Esophagus squamous epithelium (tissue), 5 donors: ENCODE measurements around the gene DCT. TPM values are rescaled to one million over a fixed set of nuclear protein-coding genes. Genes with fewer than 3 reads are reported as not detected.

Source experiments
- DNase-seq: peaks from one replicate; lab custom pipeline; 2025; lab: John Stamatoyannopoulos, UW
- H3K27ac ChIP-seq, 4 donors: fragments of 200-600 bp; sonication (generic); one replicate each; pipeline ENCODE4 v1.5.1; 2016 to 2019; ENCODE audit warnings: mild to moderate bottlenecking in 1 of 4
- H3K27me3 ChIP-seq, 4 donors: fragments of 200-600 bp; sonication (generic); 1 replicate in 3 of 4; 2 replicates in 1 of 4; pipeline versions ENCODE4 v1.5.1 to v1.6.0; 2017 to 2021; ENCODE audit warnings: antibody characterized with exemption in 1 of 4
- H3K36me3 ChIP-seq, 3 donors: fragments of 200-600 bp; sonication (generic); one replicate each; pipeline ENCODE4 v1.5.1; 2016 to 2019
- H3K4me1 ChIP-seq, 3 donors: fragments of 200-600 bp; sonication (generic); one replicate each; pipeline ENCODE4 v1.5.1; 2017 to 2019
- H3K4me3 ChIP-seq, 4 donors: fragments of 200-600 bp; sonication (generic); 1 replicate in 3 of 4; 2 replicates in 1 of 4; pipeline ENCODE4 v1.5.1; 2016 to 2019; ENCODE audit warnings: mild to moderate bottlenecking in 2 of 4, moderate library complexity in 1 of 4
- H3K9me3 ChIP-seq, 3 donors: fragments of 200-600 bp; sonication (generic); one replicate each; pipeline ENCODE4 v1.5.1; 2016 to 2019
- POLR2A ChIP-seq, 4 donors: fragments of 450-650 bp; IDR thresholded peaks; one replicate each; pipeline ENCODE4 v1.6.1; 2017; ENCODE audit warnings: antibody characterized with exemption in 4 of 4, mild to moderate bottlenecking in 4 of 4, moderate library complexity in 3 of 4
- WGBS, 2 donors: methylation state at CpG; one replicate each; pipeline ENCODE4 v1.1.5; 2018; 5-methylcytosine and 5-hydroxymethylcytosine counted together
- intact Hi-C: fragments of 100-400 bp; cut with DNase I; formaldehyde crosslinking; loops from one replicate; pipeline ENCODE4 v1.15.0; 2022
- total RNA-seq, 4 donors: library from RNA; depleted of rRNA; stranded (reverse); fragments of >200 nt; gene quantifications; one replicate each; pipeline ENCODE4 v1.1.0, GENCODE V29; 2016
- TF ChIP-seq, protein P1 (sequence below), 6 experiments: fragments of 450-650 bp in 4 of 6; fragments of 200-600 bp in 2 of 6; sonication (generic) in 2 of 6; IDR thresholded peaks; one replicate each; pipeline ENCODE4 v1.5.1; 2016 to 2019; ENCODE audit warnings: antibody characterized with exemption in 6 of 6, mild to moderate bottlenecking in 4 of 6, moderate library complexity in 4 of 6
- donor health status: DM: yes; HTN: yes; CAD: no.

The DCT gene
- total RNA-seq, 4 donors from 2014 or later = not detected

DNA sequence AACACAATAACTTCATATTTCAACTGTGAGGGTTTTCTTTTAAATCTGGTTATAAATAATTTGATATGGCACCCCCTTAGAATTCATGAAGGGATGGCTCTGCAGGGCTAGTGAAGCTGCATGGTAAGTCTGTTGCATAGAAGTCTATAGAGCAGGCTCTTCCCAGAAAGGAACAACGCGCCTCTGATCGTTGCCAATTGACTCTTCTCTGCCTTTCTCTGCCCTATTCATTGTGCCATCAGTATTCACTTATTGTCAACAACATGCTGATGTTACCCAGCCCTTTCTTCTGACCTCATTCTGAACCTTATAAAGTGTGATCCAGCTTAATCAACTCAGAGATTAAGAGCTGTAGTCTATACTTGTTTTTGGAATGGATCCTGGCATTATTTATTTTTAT lies 16.3 kb upstream of the DCT start:
- H3K27me3 ChIP-seq = no peaks in the 10 kb centered on the region
- no peak overlapping the region for H3K27ac ChIP-seq
- H3K4me1 ChIP-seq = no peaks in the 10 kb centered on the region
- DNase-seq = no peak
- intact Hi-C loops = no loop called here
- no peak for TF ChIP-seq POLR2A (IDR thresholded peaks at IDR 0.05)
- TF ChIP-seq, protein P1, sequence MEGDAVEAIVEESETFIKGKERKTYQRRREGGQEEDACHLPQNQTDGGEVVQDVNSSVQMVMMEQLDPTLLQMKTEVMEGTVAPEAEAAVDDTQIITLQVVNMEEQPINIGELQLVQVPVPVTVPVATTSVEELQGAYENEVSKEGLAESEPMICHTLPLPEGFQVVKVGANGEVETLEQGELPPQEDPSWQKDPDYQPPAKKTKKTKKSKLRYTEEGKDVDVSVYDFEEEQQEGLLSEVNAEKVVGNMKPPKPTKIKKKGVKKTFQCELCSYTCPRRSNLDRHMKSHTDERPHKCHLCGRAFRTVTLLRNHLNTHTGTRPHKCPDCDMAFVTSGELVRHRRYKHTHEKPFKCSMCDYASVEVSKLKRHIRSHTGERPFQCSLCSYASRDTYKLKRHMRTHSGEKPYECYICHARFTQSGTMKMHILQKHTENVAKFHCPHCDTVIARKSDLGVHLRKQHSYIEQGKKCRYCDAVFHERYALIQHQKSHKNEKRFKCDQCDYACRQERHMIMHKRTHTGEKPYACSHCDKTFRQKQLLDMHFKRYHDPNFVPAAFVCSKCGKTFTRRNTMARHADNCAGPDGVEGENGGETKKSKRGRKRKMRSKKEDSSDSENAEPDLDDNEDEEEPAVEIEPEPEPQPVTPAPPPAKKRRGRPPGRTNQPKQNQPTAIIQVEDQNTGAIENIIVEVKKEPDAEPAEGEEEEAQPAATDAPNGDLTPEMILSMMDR (IDR thresholded peaks at IDR 0.05) = no peak
- no peaks in the 10 kb centered on the region for H3K36me3 ChIP-seq
- peaks cover 0 to 4% (median 0%) of the 10 kb centered on the region in 3 donors for H3K9me3 ChIP-seq
- no peak overlapping the region for H3K4me3 ChIP-seq
- WGBS, 2 donors = 86 to 88% methylated on average over 3 of the region's 3 CpGs

DNA sequence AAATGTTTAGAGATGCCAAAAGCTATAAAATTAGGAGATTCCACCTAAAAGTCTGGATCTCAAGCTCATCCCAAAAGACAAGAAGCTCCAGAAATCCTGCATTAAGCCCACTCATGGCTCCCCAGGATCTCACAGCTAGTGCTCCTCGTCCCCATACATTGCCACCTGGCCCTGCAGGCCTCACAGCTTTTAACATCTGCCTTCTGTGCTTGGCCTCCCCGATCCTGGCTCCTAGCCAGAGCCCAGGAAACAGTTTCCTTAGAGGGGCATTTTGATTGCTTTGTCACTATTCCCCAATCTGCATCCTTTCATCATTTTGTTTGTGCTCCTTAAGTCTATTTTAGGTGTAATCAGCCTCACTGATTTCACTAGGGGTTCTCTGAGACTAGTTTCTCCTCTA lies 14.5 kb upstream of the DCT start:
- no peak overlapping the region for H3K4me3 ChIP-seq
- DNase-seq = no peak
- H3K27me3 ChIP-seq = no peaks in the 10 kb centered on the region
- peaks cover 0 to 4% (median 0%) of the 10 kb centered on the region in 3 donors for H3K9me3 ChIP-seq
- intact Hi-C loops = no loop called here
- H3K27ac ChIP-seq = no peak overlapping the region
- 23% methylated on average over 2 of the region's 2 CpGs for WGBS, 2 donors
- no peaks in the 10 kb centered on the region for H3K36me3 ChIP-seq
- TF ChIP-seq POLR2A (IDR thresholded peaks at IDR 0.05) = no peak
- TF ChIP-seq, protein P1 (IDR thresholded peaks at IDR 0.05) = no peak
- H3K4me1 ChIP-seq = no peaks in the 10 kb centered on the region

DNA sequence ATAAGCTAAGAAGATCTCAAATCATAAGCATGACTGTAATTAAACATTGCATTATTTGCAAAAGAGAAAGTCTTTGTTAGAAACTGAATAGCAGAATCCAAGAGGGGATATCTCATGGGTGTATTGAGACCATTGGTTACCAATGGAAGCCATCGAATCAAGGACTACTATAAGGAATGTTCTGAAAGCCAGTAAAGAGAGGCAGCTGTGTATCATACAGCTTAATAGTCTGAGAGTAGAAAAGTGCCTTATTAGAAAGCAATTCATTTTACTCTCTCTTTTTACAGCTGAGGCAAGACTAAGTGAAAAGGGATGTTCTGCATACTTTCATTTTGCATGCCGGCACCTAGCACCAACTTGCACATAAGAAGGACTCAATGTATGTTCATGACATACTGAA lies 7.6 kb upstream of the DCT start:
- Histone ChIP-seq H3K27ac (no peak overlapping the region), H3K9me3 (no peaks in the 10 kb centered on the region), H3K36me3 (no peaks in the 10 kb centered on the region), H3K4me3 (no peak overlapping the region), H3K4me1 (no peaks in the 10 kb centered on the region), H3K27me3 (no peaks in the 10 kb centered on the region)
- WGBS, 2 donors = 43 to 49% methylated on average over 2 of the region's 2 CpGs
- intact Hi-C loops = no loop called here
- no peak for DNase-seq
- TF ChIP-seq, protein P1 (IDR thresholded peaks at IDR 0.05) = no peak
- no peak for TF ChIP-seq POLR2A (IDR thresholded peaks at IDR 0.05)

DNA sequence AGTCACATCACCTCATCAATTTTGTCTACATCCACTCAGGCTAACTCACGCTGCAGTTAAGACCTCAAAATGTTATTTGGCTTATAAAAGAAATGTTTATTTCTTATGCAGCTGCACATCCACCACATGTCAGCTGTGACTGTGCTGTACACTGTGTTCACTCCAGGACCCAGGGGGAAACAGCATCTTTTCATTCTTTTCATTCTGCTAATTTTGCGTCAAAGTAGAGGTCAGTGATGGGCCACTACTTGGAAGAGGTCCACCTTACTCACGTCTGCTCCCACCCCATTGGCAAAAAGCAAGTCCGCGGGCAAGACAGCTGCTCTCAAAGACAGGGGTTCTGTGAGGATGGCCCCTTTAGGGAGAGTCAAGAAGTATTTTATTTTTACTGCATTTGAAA lies 4.5 kb upstream of the DCT start:
- no peak for DNase-seq
- Histone ChIP-seq H3K27ac (no peak overlapping the region), H3K4me3 (no peak overlapping the region), H3K4me1 (no peaks in the 10 kb centered on the region), H3K27me3 (no peaks in the 10 kb centered on the region), H3K36me3 (no peaks in the 10 kb centered on the region), H3K9me3 (no peaks in the 10 kb centered on the region)
- 71 to 81% methylated on average over 4 to 5 of the region's 5 CpGs for WGBS, 2 donors
- intact Hi-C loops = no loop called here
- TF ChIP-seq POLR2A (IDR thresholded peaks at IDR 0.05) = no peak
- TF ChIP-seq, protein P1 (IDR thresholded peaks at IDR 0.05) = no peak

DNA sequence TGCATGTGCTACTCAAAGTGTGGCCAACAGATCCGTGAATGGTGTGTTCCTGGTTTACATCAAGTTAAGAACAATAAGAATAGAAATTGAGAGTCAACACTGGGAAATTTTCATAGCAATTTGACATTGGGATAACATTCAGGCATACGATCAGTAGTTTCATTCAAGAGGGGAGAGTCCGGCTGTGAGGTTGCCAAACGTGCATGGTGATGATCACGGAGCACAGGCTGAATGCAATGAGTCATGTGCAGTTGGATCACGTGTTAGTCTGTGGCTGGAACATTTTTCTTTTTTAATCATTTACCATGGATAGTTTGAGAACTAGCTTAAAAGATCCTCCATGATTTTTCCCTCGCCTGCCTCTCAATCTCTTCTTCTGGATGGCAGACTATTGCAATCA lies 2.5 kb upstream of the DCT start:
- WGBS, 2 donors = 37 to 42% methylated on average over 7 of the region's 7 CpGs

More for the DNA sequence above, 2.5 kb upstream of the DCT start:
- Histone ChIP-seq H3K27ac (no peak overlapping the region), H3K36me3 (no peaks in the 10 kb centered on the region), H3K9me3 (no peaks in the 10 kb centered on the region), H3K27me3 (no peaks in the 10 kb centered on the region), H3K4me1 (no peaks in the 10 kb centered on the region), H3K4me3 (no peak overlapping the region)
- TF ChIP-seq, protein P1 (IDR thresholded peaks at IDR 0.05) = no peak
- TF ChIP-seq POLR2A (IDR thresholded peaks at IDR 0.05) = no peak
- intact Hi-C loops = no loop called here
- no peak for DNase-seq
